Subcutaneous adipose tissue (tissue), 4 donors: ENCODE data around the gene IDH2. TPM values are rescaled to one million over a fixed set of nuclear protein-coding genes. Genes with fewer than 3 reads are reported as not detected.

Experiments used
- total RNA-seq, 4 donors: library from RNA; depleted of rRNA; stranded (reverse); fragments of >200 nt; gene quantifications; one replicate each; pipeline ENCODE4 v1.1.0, GENCODE V29; 2016
- TF ChIP-seq, protein P1 (sequence below): fragments of 450-650 bp; IDR thresholded peaks from one replicate; pipeline ENCODE4 v1.5.1; 2016; ENCODE audit warnings: low read depth, mild to moderate bottlenecking, control low read depth, antibody characterized with exemption, moderate library complexity

The IDH2 gene
- total RNA-seq, 4 donors from 2014 or later: 17.6 to 69.9 (median 26.8) TPM

DNA sequence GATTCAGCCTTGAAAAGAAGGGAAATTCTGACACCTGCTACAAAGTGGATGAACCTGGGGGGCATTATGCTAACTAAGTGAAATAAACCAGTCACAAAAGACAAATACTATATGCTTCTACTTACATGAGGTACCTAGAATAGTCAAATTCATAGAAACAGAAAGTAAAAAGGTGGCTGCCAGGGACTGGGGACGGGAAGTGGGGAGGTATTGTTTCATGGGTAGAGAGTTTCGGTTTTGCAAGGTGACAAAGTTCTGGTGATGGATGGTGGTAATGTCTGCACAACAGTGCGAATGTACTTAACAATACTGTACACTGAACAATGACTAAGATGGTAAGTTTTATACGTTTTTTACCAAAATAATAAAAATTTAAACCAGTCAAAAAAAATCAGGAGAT lies 4.8 kb downstream of the IDH2 start:
- TF ChIP-seq, protein P1, sequence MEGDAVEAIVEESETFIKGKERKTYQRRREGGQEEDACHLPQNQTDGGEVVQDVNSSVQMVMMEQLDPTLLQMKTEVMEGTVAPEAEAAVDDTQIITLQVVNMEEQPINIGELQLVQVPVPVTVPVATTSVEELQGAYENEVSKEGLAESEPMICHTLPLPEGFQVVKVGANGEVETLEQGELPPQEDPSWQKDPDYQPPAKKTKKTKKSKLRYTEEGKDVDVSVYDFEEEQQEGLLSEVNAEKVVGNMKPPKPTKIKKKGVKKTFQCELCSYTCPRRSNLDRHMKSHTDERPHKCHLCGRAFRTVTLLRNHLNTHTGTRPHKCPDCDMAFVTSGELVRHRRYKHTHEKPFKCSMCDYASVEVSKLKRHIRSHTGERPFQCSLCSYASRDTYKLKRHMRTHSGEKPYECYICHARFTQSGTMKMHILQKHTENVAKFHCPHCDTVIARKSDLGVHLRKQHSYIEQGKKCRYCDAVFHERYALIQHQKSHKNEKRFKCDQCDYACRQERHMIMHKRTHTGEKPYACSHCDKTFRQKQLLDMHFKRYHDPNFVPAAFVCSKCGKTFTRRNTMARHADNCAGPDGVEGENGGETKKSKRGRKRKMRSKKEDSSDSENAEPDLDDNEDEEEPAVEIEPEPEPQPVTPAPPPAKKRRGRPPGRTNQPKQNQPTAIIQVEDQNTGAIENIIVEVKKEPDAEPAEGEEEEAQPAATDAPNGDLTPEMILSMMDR: no peak

DNA sequence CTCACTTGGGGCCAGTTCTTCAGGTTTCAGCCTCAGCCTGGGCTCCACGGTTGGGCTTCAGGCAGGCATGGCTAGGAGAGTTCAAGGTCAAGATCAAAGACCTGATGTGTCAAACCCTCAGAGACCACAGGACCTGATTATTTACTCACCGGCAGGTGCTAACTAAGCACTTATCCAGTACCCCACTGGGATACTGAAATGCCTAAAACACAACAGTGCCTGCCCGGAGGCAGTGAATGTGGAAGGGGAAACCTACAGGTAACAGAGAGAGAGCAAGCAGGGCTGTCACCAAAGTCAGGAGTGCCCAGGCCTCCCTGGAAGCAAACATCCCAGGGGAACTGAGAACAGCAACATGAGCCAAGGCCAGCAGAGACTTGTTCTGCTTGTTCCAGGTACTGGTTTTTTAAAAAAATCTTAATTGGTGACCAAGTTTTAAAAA lies 6.7 kb downstream of the IDH2 start:
- TF ChIP-seq, protein P1: no peak

DNA sequence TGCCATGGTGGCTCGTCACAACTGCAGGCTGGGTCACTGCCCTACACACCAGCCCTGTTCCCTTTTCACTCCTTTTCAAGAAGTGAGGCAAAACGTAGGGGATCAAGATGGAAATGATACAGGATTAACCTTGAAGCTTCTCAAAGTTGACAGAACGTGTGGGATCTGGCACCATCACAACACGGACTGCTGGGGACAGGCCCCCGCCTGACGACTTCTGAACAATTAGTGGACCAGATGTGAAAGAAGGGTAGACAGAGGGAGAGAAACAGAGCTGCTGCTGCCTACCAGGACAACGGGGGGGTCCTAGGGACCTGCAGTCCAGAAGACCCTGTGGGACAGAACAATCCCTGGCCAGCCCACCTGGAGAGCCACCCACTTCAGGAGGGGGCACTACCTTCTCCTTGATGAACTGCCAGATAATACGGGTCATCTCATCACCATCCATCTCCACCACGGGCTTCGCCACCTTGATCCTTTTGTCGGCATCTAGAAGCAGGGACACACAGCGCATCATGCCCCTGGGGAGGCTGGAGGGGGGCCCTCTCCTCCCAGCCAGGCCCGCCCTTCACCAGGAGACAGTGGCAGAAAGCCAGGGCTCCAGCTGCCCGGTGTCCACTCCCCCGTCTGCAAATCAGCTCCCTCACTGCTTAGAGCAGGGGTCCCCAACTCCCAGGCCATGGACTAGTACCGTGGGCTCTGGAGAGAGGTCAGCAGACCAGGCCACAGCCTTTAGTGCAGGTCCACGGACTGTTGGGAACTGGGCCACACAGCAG lies 10.9 kb downstream of the IDH2 start:
- TF ChIP-seq, protein P1: no peak

DNA sequence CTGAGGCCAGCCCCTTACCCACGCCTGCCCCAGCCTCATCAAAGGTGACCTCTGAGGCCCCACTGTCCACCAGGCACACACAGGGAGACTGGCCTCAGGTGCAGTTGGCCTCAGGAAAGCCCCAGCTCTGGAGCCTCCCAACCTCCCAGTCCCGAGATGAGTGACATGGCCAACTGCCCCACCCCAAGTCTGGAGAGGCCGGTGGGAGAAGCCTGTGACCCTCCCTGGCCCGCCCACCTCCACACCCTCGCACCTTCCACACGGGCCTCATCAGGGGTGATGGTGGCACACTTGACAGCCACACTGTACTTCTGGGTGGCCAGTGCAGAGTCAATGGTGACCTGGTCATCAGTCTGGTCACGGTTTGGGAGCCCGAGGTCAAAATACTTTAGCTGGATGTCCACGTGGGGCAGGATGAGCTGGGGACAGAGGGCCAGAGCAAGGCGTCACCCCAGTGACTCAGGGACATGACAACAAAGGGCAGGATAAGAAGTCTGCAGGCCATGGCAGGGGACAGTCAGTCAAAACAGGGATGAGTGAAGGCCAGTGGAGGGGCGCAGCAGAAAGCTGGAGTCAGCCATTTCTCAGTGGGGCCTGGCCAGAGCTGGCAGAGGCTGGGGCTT lies 11.9 kb downstream of the IDH2 start:
- TF ChIP-seq, protein P1: no peak

DNA sequence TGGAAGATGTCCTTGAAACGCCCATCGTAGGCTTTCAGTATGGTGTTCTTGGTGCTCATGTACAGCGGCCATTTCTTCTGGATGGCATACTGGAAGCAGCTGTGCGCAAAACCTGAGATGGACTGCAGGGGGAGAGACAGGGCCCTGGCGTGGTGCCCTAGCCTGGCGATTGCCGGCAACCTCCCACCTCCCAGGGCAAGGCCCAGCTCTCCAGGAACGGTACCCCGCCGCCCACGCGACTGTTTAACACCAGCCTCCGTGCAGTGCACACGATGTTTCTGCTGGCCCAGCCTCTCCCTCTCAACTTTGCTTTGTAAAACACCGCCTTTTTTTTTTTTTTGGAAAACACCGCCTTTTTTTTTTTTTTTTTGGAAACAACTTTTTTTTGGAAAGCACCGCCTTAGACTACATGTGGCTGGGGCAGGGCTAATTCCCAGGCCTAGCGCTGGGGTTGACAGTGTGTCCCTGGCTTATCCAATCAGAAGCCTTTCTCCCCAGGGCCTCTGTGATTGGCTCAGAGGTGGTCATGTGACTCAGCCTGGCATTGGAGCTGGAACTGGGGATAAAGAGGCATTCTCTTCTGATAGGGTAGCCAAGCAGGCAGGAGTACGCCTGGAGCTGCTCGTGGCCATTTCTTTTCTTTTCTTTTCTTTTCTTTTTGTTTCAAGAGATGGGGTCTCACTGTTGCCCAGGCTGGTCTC lies 14.7 kb downstream of the IDH2 start:
- TF ChIP-seq, protein P1: no peak

DNA sequence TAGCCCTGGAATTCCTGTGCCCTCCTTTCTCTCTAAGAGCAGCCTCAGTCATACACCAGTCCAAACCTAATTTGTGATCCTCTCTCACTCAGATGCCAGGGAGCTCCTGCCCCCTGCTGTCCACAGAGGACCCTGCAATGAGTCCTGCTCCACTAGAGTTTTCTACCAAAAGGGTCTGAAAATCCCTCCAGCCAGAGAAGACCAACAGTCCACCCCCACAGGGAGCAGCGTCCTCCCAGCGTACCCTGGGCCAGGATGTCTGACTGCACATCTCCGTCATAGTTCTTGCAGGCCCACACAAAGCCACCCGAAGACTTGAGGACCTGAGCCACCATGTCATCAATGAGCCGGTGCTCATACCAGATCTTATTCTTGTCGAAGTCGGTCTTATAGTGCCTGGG lies 15.4 kb downstream of the IDH2 start:
- TF ChIP-seq, protein P1: no peak

DNA sequence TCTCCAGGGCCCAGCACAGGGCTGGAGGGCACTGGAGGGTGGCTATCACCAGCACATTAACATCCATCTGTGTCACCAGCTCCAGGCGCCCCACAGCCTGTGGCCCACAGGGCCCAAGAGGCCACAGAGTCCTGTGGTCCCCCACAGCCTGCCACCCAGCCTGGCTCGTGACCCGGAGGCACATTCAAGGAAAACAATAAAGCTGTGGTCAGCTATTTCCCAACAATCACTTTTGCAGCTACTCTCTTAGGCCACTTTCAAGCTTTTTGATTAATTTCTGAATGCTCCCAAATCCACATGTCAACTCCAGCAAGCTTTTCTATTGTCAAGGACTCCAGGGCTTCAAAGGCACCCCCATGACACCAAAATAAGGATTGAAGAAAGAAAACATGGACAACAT lies 16.7 kb downstream of the IDH2 start:
- TF ChIP-seq, protein P1: no peak
